ENCODE results near the gene APOC4. TPM values are rescaled to one million over a fixed set of nuclear protein-coding genes. Genes with fewer than 3 reads are reported as not detected.

The APOC4 gene
- total and polyA plus RNA-seq, 2 experiments from 2014 or later = not detected

DNA sequence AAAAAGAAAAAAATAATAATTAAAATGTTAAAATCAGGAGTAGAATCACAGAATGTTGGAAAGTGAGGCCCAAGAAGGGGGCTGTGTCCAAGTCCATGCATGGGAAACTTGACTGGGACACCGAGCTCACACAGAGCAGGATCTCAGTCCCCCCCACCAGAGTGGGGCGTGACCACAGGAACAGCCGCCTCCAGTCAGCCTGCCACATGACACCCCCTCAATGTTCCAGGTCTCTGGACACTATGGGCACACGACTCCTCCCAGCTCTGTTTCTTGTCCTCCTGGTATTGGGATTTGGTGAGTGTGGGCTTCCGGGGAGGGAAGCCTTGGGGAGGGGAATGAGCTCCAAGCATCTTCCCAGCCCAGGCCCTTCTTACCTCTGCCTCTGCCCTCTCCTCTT lies 6.2 kb downstream of the APOC4 start:
- no peak for DNase-seq
- no peaks in the 10 kb centered on the region for H3K79me2 ChIP-seq (ENCODE audit: insufficient read depth)
- WGBS, 2 experiments (ENCODE audit: low coverage in 1 of 2, low lambda C conversion rate in 2 of 2, missing lambda C conversion rate in 2 of 2) = 69 to 84% methylated on average over 5 of the region's 5 CpGs
- no peaks in the 10 kb centered on the region for H3K9me2 ChIP-seq (ENCODE audit: insufficient read depth)
- TF ChIP-seq EZH2phosphoT487 (IDR thresholded peaks at IDR 0.05; ENCODE audit: insufficient read depth, low read depth) (no peak), EZH2 (IDR thresholded peaks at IDR 0.05; ENCODE audit: insufficient read depth, poor library complexity, severe bottlenecking) (no peak)
- peaks cover 5% of the 10 kb centered on the region; the same call in 1 of the 2 replicates for H3K4me1 ChIP-seq (ENCODE audit: insufficient read depth)
- no peaks in the 10 kb centered on the region; the same call in 1 of the 2 replicates for H3F3A ChIP-seq (ENCODE audit: insufficient read depth)
- H3K36me3 ChIP-seq (ENCODE audit: low read depth) = no peaks in the 10 kb centered on the region
- in situ Hi-C loops (cut with MboI) = no loop called here
- no peaks in the 10 kb centered on the region for H3K27me3 ChIP-seq (replicated peaks; ENCODE audit: insufficient read depth)
- H3K9ac ChIP-seq = no peak overlapping the region
- no peak overlapping the region for H2AFZ ChIP-seq
- no peak overlapping the region for H3K4me2 ChIP-seq (ENCODE audit: unreplicated experiment)
- no peak overlapping the region for H3K4me3 ChIP-seq
- H4K20me1 ChIP-seq (ENCODE audit: insufficient read depth) = no peaks in the 10 kb centered on the region
- no peak overlapping the region for H3K27ac ChIP-seq
- no peaks in the 10 kb centered on the region for H3K9me3 ChIP-seq (ENCODE audit: low read depth)

DNA sequence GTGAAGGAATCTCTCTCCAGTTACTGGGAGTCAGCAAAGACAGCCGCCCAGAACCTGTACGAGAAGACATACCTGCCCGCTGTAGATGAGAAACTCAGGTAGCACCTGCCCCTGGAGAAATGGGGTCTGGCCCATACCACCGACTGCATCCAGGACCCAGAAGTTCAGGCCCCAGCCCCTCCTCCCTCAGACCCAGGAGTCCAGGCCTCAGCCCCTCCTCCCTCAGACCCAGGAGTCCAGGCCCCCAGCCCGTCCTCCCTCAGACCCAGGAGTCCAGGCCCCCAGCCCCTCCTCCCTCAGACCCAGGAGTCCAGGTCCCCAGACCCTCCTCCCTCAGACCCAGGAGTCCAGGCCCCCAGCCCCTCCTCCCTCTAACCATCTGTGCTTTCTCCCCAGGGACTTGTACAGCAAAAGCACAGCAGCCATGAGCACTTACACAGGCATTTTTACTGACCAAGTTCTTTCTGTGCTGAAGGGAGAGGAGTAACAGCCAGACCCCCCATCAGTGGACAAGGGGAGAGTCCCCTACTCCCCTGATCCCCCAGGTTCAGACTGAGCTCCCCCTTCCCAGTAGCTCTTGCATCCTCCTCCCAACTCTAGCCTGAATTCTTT lies 6.8 kb downstream of the APOC4 start:
- Histone ChIP-seq H4K20me1 (ENCODE audit: insufficient read depth) (no peaks in the 10 kb centered on the region), H3K4me3 (no peak overlapping the region), H3K9ac (no peak overlapping the region), H3K36me3 (ENCODE audit: low read depth) (no peaks in the 10 kb centered on the region), H3K9me2 (ENCODE audit: insufficient read depth) (no peaks in the 10 kb centered on the region), H3K27me3 (replicated peaks; ENCODE audit: insufficient read depth) (no peaks in the 10 kb centered on the region), H3K27ac (no peak overlapping the region), H3K4me1 (ENCODE audit: insufficient read depth) (peaks cover 2% of the 10 kb centered on the region; the same call in 1 of the 2 replicates), H3K4me2 (ENCODE audit: unreplicated experiment) (no peak overlapping the region), H2AFZ (no peak overlapping the region), H3F3A (ENCODE audit: insufficient read depth) (no peaks in the 10 kb centered on the region; the same call in 1 of the 2 replicates), H3K79me2 (ENCODE audit: insufficient read depth) (peaks cover 5% of the 10 kb centered on the region), H3K9me3 (ENCODE audit: low read depth) (no peaks in the 10 kb centered on the region)
- DNase-seq = peak; percentile 29
- TF ChIP-seq EZH2phosphoT487 (IDR thresholded peaks at IDR 0.05; ENCODE audit: insufficient read depth, low read depth) = no peak
- no peak for TF ChIP-seq EZH2 (IDR thresholded peaks at IDR 0.05; ENCODE audit: insufficient read depth, poor library complexity, severe bottlenecking)
- 75 to 84% methylated on average over 4 of the region's 5 CpGs for WGBS, 2 experiments (ENCODE audit: low coverage in 1 of 2, low lambda C conversion rate in 2 of 2, missing lambda C conversion rate in 2 of 2)
- in situ Hi-C loops (cut with MboI) = no loop called here

DNA sequence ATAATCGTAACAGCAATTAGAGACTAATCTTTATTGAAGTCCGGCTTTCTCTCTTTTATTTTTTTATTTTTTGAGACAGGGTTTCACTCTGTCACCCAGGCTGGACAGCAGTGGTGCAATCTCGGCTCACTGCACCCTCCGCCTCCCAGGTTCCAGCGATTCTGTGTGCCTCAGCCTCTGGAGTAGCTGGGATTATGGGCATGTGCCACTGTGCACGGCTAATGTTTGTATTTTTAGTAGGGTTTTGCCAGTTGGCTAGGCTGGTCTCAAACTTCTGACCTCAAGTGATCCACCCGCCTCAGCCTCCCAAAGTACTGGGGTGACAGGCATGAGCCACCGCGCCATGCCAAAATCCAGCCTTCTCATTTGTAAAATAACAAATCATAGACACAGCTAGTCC lies 7.5 kb downstream of the APOC4 start:
- no peak overlapping the region for H3K27ac ChIP-seq
- H3F3A ChIP-seq (ENCODE audit: insufficient read depth) = peaks cover 2% of the 10 kb centered on the region; the same call in 1 of the 2 replicates
- H3K9ac ChIP-seq = no peak overlapping the region
- no peaks in the 10 kb centered on the region for H4K20me1 ChIP-seq (ENCODE audit: insufficient read depth)
- no peak overlapping the region for H3K4me2 ChIP-seq (ENCODE audit: unreplicated experiment)
- no peaks in the 10 kb centered on the region for H3K4me1 ChIP-seq (ENCODE audit: insufficient read depth)
- H3K79me2 ChIP-seq (ENCODE audit: insufficient read depth) = peaks cover 11% of the 10 kb centered on the region
- no peaks in the 10 kb centered on the region for H3K27me3 ChIP-seq (replicated peaks; ENCODE audit: insufficient read depth)
- no peaks in the 10 kb centered on the region for H3K9me2 ChIP-seq (ENCODE audit: insufficient read depth)
- TF ChIP-seq EZH2phosphoT487 (IDR thresholded peaks at IDR 0.05; ENCODE audit: insufficient read depth, low read depth) = no peak
- TF ChIP-seq EZH2 (IDR thresholded peaks at IDR 0.05; ENCODE audit: insufficient read depth, poor library complexity, severe bottlenecking) = no peak
- H3K4me3 ChIP-seq = no peak overlapping the region
- in situ Hi-C loops (cut with MboI) = no loop called here
- 65 to 69% methylated on average over 9 of the region's 9 CpGs for WGBS, 2 experiments (ENCODE audit: low coverage in 1 of 2, low lambda C conversion rate in 2 of 2, missing lambda C conversion rate in 2 of 2)
- H2AFZ ChIP-seq = no peak overlapping the region
- H3K36me3 ChIP-seq (ENCODE audit: low read depth) = no peaks in the 10 kb centered on the region
- DNase-seq = no peak
- no peaks in the 10 kb centered on the region for H3K9me3 ChIP-seq (ENCODE audit: low read depth)

DNA sequence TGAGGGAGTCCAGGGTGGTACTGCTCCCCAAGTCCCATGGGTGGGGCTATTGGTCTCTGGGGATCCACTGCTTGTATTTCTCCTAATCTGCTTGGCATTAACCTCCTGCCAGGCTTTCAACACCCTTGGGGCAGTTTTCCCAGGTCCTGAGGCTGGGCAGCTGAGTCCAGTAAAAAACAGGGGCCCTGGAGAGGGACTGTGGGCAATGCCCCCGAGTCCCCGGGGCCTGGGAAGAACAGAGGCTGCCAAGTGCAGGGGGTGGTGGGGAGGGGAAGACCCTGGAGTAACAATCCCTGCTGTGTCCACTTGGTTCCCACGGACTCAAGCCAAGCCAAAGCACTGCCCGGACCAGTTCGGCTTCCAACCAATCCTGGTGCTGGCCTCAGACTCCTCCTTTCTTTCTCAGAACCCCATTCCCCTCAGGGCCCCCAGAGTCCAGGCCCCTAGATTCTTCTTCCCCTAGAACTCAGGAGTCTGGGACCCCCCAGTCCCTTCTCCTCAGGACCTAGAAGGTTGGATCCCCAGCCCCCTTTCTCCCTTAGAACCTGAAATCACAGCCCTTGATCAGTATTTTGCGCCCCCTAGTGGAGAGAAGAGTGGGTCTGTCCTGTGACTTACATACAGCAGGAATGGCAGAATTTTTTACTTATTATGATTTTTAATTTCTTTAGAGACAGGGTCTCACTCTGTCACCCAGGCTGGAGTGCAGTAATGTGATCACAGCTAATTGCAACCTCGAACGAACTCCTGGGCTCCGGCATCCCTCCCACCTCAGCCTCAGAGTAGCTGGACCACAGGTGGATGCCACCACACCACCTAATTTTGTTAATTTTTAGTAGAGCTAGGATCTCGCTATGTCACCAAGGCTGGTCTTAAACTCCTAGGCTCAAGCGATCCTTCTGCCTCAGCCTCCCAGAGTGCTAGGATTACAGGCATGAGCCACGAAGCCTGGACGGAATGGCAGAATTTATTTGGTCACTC lies 9.4 kb downstream of the APOC4 start:
- H3K4me2 ChIP-seq (ENCODE audit: unreplicated experiment) = peak overlapping the region; percentile 77
- DNase-seq = peak; percentile 86
- in situ Hi-C loops (cut with MboI) = no loop called here

More for the DNA sequence above, 9.4 kb downstream of the APOC4 start:
- Histone ChIP-seq H3K9ac (peak overlapping the region; percentile 24; the same call in 1 of the 2 replicates), H3K4me1 (ENCODE audit: insufficient read depth) (peaks cover 5% of the 10 kb centered on the region), H3K79me2 (ENCODE audit: insufficient read depth) (peaks cover 24% of the 10 kb centered on the region), H3K36me3 (ENCODE audit: low read depth) (no peaks in the 10 kb centered on the region), H4K20me1 (ENCODE audit: insufficient read depth) (no peaks in the 10 kb centered on the region), H3K9me3 (ENCODE audit: low read depth) (no peaks in the 10 kb centered on the region), H2AFZ (peak overlapping the region; percentile 78), H3K4me3 (no peak overlapping the region), H3K9me2 (ENCODE audit: insufficient read depth) (no peaks in the 10 kb centered on the region), H3K27me3 (replicated peaks; ENCODE audit: insufficient read depth) (no peaks in the 10 kb centered on the region), H3F3A (ENCODE audit: insufficient read depth) (peaks cover 10% of the 10 kb centered on the region), H3K27ac (no peak overlapping the region)
- 38 to 46% methylated on average over 12 to 13 of the region's 13 CpGs for WGBS, 2 experiments (ENCODE audit: low coverage in 1 of 2, low lambda C conversion rate in 2 of 2, missing lambda C conversion rate in 2 of 2)
- TF ChIP-seq EZH2phosphoT487 (IDR thresholded peaks at IDR 0.05; ENCODE audit: insufficient read depth, low read depth) = no peak
